Trophoblast cell (in vitro differentiated cells and primary cell): ENCODE results near the gene KIAA1549.

Experiments
- DNase-seq, 2 donors: peaks; one replicate each; pipeline ENCODE4 v3.0.0-alpha.2; 2016
- H2AFZ ChIP-seq: 2 replicates; pipeline ENCODE4 v1.6.1; 2013; ENCODE audit warnings: low read length, moderate library complexity, mild to moderate bottlenecking; ENCODE audit not compliant: insufficient read depth, poor library complexity
- H2AK5ac ChIP-seq: 2 replicates; pipeline ENCODE4 v1.6.1; 2013; ENCODE audit warnings: mild to moderate bottlenecking, low read length
- H2BK120ac ChIP-seq: 2 replicates; pipeline ENCODE4 v1.6.1; 2013; ENCODE audit warnings: low read length, mild to moderate bottlenecking, moderate library complexity; ENCODE audit not compliant: insufficient read depth, poor library complexity
- H2BK12ac ChIP-seq: 2 replicates; pipeline ENCODE4 v1.6.1; 2013; ENCODE audit warnings: mild to moderate bottlenecking, low read length, moderate library complexity
- H2BK5ac ChIP-seq: 2 replicates; pipeline ENCODE4 v1.6.1; 2013; ENCODE audit warnings: low read length, low read depth, moderate library complexity, mild to moderate bottlenecking; ENCODE audit not compliant: poor library complexity
- H3K14ac ChIP-seq: 2 replicates; pipeline ENCODE4 v1.6.1; 2013; ENCODE audit warnings: mild to moderate bottlenecking, low read length
- H3K18ac ChIP-seq: 2 replicates; pipeline ENCODE4 v1.6.1; 2013; ENCODE audit warnings: mild to moderate bottlenecking, low read length
- H3K23ac ChIP-seq: 2 replicates; pipeline ENCODE4 v1.6.1; 2013; ENCODE audit warnings: low read length
- H3K27ac ChIP-seq: 2 replicates; pipeline ENCODE4 v1.5.1; 2013; ENCODE audit warnings: low read depth, mild to moderate bottlenecking, inconsistent platforms, low read length, moderate library complexity
- H3K27me3 ChIP-seq: 2 replicates; pipeline ENCODE4 v1.6.1; 2013; ENCODE audit warnings: inconsistent platforms, mild to moderate bottlenecking, low read length, moderate library complexity; ENCODE audit not compliant: insufficient read depth
- H3K36me3 ChIP-seq, 2 experiments: 1 replicate in 1 of 2; 2 replicates in 1 of 2; pipeline ENCODE4 v1.6.1; 2013; ENCODE audit warnings: low read length in 2 of 2, mild to moderate bottlenecking in 2 of 2, moderate library complexity in 1 of 2; ENCODE audit not compliant: insufficient read depth in 2 of 2, control insufficient read depth in 1 of 2
- H3K4ac ChIP-seq: 2 replicates; pipeline ENCODE4 v1.6.1; 2013; ENCODE audit warnings: low read depth, mild to moderate bottlenecking, low read length, moderate library complexity
- H3K4me1 ChIP-seq, 2 experiments: 1 replicate in 1 of 2; 2 replicates in 1 of 2; pipeline ENCODE4 v1.6.1; 2013; ENCODE audit warnings: low read length in 2 of 2, mild to moderate bottlenecking in 2 of 2, moderate library complexity in 1 of 2; ENCODE audit not compliant: insufficient read depth in 2 of 2, control insufficient read depth in 1 of 2
- H3K4me2 ChIP-seq: 2 replicates; pipeline ENCODE4 v1.6.1; 2013; ENCODE audit warnings: inconsistent platforms, mild to moderate bottlenecking, low read length, moderate library complexity
- H3K4me3 ChIP-seq: 2 replicates; pipeline ENCODE4 v1.5.1; 2013; ENCODE audit warnings: mild to moderate bottlenecking, low read depth, low read length, inconsistent platforms
- H3K79me1 ChIP-seq: one replicate; pipeline ENCODE4 v1.6.1; 2013; ENCODE audit warnings: low read length
- H3K79me2 ChIP-seq: 2 replicates; pipeline ENCODE4 v1.6.1; 2013; ENCODE audit warnings: low read length, mild to moderate bottlenecking; ENCODE audit not compliant: control insufficient read depth, insufficient read depth, poor library complexity
- H3K9ac ChIP-seq: 2 replicates; pipeline ENCODE4 v1.6.1; 2013; ENCODE audit warnings: mild to moderate bottlenecking, low read length
- H3K9me3 ChIP-seq: 2 replicates; pipeline ENCODE4 v1.6.1; 2013; ENCODE audit warnings: low read depth, mild to moderate bottlenecking, control low read depth, inconsistent platforms, low read length; ENCODE audit not compliant: insufficient read depth
- H4K12ac ChIP-seq: 2 replicates; pipeline ENCODE4 v1.6.1; 2013; ENCODE audit warnings: low read depth, mild to moderate bottlenecking, low read length, moderate library complexity
- H4K8ac ChIP-seq: 2 replicates; pipeline ENCODE4 v1.6.1; 2013; ENCODE audit warnings: low read depth, mild to moderate bottlenecking, low read length, moderate library complexity
- H4K91ac ChIP-seq: one replicate; pipeline ENCODE4 v1.6.1; 2013; ENCODE audit warnings: low read depth, mild to moderate bottlenecking, low read length, moderate library complexity
- WGBS: extraction: QIAGEN DNeasy Blood & Tissue Kit; methylation state at CpG from one replicate; pipeline ENCODE4 v1.1.7; 2013; ENCODE audit warnings: missing lambda C conversion rate; ENCODE audit not compliant: insufficient read length, insufficient coverage; ENCODE audit errors: extremely low coverage; 5-methylcytosine and 5-hydroxymethylcytosine counted together

The KIAA1549 gene

DNA sequence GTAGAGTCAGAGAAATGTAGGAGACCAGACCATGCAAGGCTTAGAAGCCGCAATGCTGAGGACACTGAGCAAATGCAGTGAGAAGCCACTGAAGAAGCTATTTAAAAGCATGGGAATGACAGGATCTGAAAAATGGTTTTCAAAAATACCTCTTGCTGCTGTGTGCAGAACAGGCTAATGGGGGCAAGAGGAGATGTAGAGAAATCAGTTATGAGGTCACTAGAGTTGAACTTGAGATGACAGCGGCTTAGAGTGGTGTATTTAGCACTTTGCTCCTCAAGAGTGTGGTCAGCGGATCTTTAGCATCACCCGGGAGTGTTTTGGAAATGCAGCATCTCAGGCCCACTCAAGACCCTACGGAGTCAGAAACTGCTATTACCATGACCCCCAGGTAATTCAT lies 48.8 kb downstream of the KIAA1549 start:
- Histone ChIP-seq H3K36me3 (no peaks in the 10 kb centered on the region), H2AK5ac (no peak overlapping the region), H3K79me2 (peaks cover 2% of the 10 kb centered on the region), H3K79me1 (peaks cover 10% of the 10 kb centered on the region), H3K14ac (no peak overlapping the region), H4K8ac (no peak overlapping the region), H3K4me3 (no peak overlapping the region), H2BK5ac (no peak overlapping the region), H3K9ac (no peak overlapping the region), H3K27me3 (no peaks in the 10 kb centered on the region), H3K23ac (no peak overlapping the region), H4K12ac (no peak overlapping the region), H2AFZ (no peak overlapping the region), H3K9me3 (no peaks in the 10 kb centered on the region), H4K91ac (no peak overlapping the region), H3K4me2 (no peak overlapping the region), H3K4ac (no peak overlapping the region), H3K27ac (no peak overlapping the region), H3K4me1 (peaks cover 11 to 24% of the 10 kb centered on the region in 2 experiments), H2BK120ac (no peak overlapping the region), H2BK12ac (no peak overlapping the region), H3K18ac (no peak overlapping the region)
- WGBS = no CpG with 5 or more reads among the region's 5 CpGs
- no peak for DNase-seq

DNA sequence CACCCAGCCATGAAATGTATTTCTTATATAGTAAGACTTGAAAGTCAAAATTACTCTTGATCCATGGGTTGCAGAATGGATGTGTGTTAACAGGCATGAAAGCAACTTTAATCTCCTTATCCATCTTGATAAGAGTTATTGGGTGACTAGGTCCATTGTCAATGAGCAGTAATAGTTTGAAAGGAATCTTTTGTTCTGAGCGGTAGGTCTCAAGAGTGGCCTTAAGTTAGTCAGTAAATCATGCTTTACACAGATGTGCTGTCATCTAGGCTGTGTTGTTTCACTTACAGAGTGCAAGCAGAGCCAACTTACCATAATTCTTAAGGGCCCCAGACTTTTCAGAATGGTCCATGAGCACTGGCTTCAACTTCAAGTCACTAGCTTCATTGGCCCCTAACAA lies 51.2 kb downstream of the KIAA1549 start:
- H3K14ac ChIP-seq = no peak overlapping the region
- no peak overlapping the region for H3K18ac ChIP-seq
- peaks cover 7% of the 10 kb centered on the region for H3K79me1 ChIP-seq
- H2BK5ac ChIP-seq = no peak overlapping the region
- no peaks in the 10 kb centered on the region for H3K27me3 ChIP-seq
- peaks cover 4% of the 10 kb centered on the region for H3K79me2 ChIP-seq
- DNase-seq = peak in 1 of 2 donors; percentile 26
- H2AK5ac ChIP-seq = no peak overlapping the region
- H3K4me1 ChIP-seq = peaks cover 11 to 13% of the 10 kb centered on the region in 2 experiments
- H3K9me3 ChIP-seq = no peaks in the 10 kb centered on the region
- no CpG with 5 or more reads among the region's 1 CpG for WGBS
- no peak overlapping the region for H2BK120ac ChIP-seq
- H4K8ac ChIP-seq = no peak overlapping the region
- no peak overlapping the region for H3K4me3 ChIP-seq
- H4K91ac ChIP-seq = no peak overlapping the region
- no peak overlapping the region for H2BK12ac ChIP-seq
- H3K36me3 ChIP-seq = no peaks in the 10 kb centered on the region
- no peak overlapping the region for H3K23ac ChIP-seq
- no peak overlapping the region for H4K12ac ChIP-seq
- H3K4ac ChIP-seq = no peak overlapping the region
- H3K4me2 ChIP-seq = no peak overlapping the region
- no peak overlapping the region for H3K27ac ChIP-seq
- H3K9ac ChIP-seq = no peak overlapping the region
- no peak overlapping the region for H2AFZ ChIP-seq

DNA sequence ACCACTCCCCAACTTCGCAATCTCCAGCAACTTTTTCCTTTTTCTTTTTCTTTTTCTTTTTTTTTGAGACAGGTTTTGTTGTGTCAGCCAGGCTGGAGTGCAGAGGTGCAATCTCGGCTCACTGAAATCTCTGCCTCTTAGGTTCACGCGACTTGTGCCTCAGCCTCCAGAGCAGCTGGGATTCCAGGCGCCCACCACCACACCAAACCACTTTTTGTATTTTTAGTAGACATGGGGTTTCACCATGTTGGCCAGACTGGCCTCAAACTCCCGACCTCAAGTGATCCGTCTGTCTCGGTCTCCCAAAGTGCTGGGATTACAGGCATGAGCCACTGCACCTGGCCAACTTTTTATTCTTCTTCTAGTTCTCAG lies 55.0 kb downstream of the KIAA1549 start:
- no peaks in the 10 kb centered on the region for H3K79me1 ChIP-seq
- H3K4ac ChIP-seq = no peak overlapping the region
- H2AK5ac ChIP-seq = no peak overlapping the region
- no peaks in the 10 kb centered on the region for H3K36me3 ChIP-seq
- no peak for DNase-seq
- no peak overlapping the region for H2AFZ ChIP-seq
- no peak overlapping the region for H3K4me3 ChIP-seq
- no CpG with 5 or more reads among the region's 8 CpGs for WGBS
- no peak overlapping the region for H4K91ac ChIP-seq
- H3K4me2 ChIP-seq = no peak overlapping the region
- H2BK5ac ChIP-seq = no peak overlapping the region
- H3K9me3 ChIP-seq = peaks cover 2% of the 10 kb centered on the region
- no peaks in the 10 kb centered on the region for H3K27me3 ChIP-seq
- peak overlapping the region; percentile 50 for H2BK12ac ChIP-seq
- H3K18ac ChIP-seq = no peak overlapping the region
- no peak overlapping the region for H4K12ac ChIP-seq
- peaks cover 2% of the 10 kb centered on the region for H3K79me2 ChIP-seq
- no peak overlapping the region for H3K9ac ChIP-seq
- no peak overlapping the region for H4K8ac ChIP-seq
- H3K14ac ChIP-seq = no peak overlapping the region
- no peak overlapping the region for H2BK120ac ChIP-seq
- peaks cover 0 to 4% of the 10 kb centered on the region in 2 experiments for H3K4me1 ChIP-seq
- no peak overlapping the region for H3K27ac ChIP-seq
- no peak overlapping the region for H3K23ac ChIP-seq

DNA sequence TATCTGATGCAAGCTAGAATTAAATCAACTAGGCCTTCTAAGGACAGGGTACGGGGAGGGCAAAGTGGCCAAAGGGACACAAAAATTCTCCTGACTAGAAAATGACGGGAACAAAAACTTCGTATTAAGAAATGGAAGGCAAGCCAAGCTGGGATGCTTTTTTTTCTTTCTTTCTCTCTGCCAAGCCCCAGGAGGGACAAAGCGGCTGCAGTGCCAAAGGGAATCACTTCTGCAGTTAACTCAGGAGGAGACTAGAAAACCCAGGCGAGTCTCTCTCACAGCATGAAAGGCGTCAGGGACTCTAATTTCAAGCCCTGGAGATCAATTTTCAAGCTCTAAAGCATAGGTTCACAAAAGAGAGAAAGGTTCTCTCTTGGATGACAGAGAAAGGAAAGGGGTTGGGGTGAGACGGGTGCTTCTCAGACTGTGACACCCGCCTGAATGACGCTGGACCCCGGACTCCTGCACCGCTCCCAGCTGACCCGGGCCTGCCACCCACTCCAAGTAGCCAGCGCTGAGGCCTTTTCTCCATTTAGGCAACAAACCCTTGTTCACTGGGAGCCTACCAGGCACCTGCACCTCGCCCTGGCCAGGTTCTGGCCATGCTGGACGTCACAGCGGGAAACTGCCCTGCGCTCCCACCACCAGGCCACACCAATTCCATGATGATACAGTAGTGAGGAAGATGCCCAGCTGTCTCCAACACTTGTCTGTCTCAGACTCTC lies 56.5 kb downstream of the KIAA1549 start:
- Histone ChIP-seq H3K79me2 (peaks cover 2% of the 10 kb centered on the region), H3K18ac (no peak overlapping the region), H3K9me3 (peaks cover 2% of the 10 kb centered on the region), H3K4me3 (no peak overlapping the region), H3K4me1 (peaks cover 0 to 4% of the 10 kb centered on the region in 2 experiments), H4K12ac (no peak overlapping the region), H4K91ac (no peak overlapping the region), H3K9ac (peak overlapping the region; percentile 8), H2AFZ (no peak overlapping the region), H3K27me3 (no peaks in the 10 kb centered on the region), H3K27ac (no peak overlapping the region), H2BK5ac (no peak overlapping the region), H2BK120ac (no peak overlapping the region), H4K8ac (no peak overlapping the region), H3K23ac (no peak overlapping the region), H3K36me3 (no peaks in the 10 kb centered on the region), H2BK12ac (no peak overlapping the region), H3K4me2 (no peak overlapping the region), H2AK5ac (no peak overlapping the region), H3K79me1 (no peaks in the 10 kb centered on the region), H3K4ac (no peak overlapping the region), H3K14ac (peak overlapping the region; percentile 13)
- WGBS = no CpG with 5 or more reads among the region's 17 CpGs
- no peak for DNase-seq
